GM21423 (cell line): Measurements from ENCODE around the gene TRAF5.
"Not testable (repeated sequence)": the region's sequence is repeated elsewhere in the genome, so short reads cannot be mapped to it uniquely, and the experiment has no call there.

ENCODE experiments used
- ATAC-seq: cut with Tn5 transposase; IDR thresholded peaks from one replicate; pipeline ENCODE4 v1.9.1; 2021; ENCODE audit warnings: mild to moderate bottlenecking, moderate library complexity; ENCODE audit not compliant: unreplicated experiment

Gene TRAF5

DNA sequence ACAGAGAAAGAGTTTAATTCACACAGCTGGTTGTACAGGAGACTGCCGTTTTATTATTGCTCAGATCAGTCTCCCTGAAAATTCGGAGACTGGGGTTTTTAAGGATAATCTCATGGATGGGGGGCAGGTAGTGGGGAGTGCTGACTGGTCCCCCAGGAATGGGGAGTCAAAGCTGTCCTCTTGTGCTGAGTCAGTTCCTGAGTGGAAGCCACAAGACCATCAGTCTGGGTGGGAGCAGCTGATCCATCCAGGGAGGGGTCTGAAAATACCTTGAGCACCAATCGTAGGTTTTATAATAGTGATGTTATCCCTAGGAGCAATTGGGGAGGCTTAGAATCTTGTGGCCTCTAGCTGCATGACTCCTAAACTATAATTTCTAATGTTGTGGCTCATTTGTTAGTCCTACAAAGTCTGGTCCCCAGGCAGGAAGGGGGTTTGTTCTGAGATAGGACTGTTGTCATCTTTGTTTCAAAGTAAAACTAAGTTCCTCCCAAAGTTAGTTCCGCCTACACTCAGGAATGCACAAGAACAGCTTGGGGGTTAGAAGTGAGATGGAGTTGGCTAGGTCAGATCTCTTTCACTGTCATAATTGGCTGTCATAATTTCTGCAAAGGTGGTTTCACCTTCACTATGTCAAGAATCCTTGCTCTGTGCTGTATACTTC lies 50.3 kb downstream of the TRAF5 start:
- no peak for ATAC-seq

DNA sequence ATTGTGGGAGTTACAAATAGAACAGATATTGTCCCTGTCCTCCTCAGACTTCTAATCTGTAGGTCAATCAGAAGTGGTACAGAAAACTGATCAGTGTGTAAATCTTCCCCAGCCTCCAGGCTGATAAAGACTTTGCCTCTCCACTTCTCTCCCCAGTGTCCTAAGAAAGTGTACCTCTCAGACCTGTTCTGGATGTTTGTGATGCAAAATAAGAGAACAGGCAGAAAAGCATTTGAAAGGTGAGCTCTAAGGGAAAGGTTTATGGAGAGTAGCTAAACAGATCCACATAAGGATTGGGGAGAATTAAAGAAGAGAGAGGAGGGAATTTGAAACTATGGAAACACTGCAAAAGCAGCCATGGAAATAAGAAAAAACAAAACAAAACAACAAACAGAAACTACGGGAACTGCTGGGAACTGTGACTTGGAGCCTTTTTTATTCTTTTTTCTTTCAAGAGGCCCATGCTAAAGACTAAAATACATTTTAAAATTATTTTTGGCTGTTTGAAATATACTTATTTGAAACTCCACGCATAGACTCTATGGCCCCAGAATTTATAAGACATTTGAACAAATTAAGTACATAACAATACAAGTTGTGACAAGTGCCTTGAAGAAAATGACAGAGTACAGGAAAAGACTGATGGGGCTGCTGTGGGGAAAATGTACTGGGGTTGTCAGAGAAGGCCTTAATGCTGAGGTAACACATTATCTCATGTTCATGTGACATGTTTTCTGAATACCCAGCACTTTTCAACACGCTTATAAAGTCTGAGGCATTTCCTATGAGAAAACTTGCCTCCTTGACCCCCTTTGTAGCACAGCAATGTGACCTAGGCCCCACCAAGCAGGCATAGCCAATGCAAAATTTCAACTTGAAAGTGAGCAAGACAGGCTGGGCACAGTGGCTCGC lies 51.2 kb downstream of the TRAF5 start:
- ATAC-seq = no peak

DNA sequence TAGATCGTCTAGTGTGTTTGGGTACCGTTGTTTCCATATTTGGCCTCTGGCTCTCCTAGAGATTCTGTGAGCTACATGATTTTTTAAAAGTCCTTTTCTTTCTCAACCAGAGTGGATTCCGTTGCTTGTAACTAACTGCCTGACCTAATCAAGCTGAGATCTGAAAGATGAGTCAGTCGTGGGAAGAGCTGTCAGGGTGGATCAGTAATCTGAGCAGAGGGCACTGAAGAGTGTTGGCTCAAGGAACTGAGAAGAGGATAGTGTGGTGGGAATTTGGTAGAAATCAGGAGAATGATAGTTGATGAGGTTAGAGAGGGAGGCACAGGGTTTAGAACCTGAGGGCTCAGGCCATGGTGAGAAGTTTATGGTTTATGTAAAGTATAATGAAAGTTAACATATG lies 52.2 kb downstream of the TRAF5 start:
- ATAC-seq = no peak

DNA sequence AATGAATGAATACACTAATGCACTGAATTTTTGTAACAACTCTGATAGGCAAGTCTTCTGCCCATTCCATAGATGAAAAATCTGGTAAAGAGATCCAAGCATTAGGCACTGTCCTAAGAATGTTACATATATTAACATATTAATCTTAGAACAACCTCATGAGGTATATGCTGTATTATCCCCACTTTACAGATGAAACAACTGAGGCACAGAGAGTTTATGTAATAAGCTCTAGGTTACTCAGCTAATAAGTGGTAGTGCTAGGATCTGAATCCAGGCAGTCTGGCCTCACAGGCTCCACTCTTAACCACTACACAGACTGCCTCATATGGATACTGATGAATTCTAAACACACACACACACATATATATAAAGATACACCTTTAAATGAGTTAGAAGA lies 52.8 kb downstream of the TRAF5 start:
- ATAC-seq = no peak

DNA sequence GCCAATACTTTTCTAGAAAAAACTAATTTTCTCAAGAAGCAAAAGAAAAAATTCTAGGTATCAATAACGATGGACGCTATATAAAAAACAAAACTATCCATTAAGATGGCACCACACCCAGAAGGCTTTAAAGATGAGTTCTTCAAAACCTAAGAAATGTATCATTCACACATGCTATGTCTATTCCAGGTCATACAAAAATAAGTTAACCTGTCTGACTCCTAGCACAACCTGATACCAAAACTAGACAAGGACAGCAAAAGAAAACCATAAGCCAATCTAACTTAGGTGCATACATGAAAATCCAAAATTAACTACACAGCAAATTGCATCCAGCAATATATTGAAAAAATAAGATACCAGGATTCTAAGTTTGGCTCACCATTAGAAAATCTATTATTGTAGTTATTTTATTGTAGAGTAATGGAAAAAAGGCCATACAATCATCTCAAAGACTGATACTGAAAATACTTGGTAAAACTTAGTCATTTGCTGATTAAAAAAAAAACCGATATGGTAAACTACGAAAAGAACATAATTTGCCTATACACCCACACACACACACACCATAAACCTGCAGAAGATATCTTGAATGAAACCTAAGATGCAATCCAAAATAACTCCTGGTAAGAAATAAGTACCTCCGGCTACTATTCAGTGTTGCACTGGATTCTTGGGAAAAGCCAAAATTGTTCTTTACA lies 55.0 kb downstream of the TRAF5 start:
- no peak for ATAC-seq

DNA sequence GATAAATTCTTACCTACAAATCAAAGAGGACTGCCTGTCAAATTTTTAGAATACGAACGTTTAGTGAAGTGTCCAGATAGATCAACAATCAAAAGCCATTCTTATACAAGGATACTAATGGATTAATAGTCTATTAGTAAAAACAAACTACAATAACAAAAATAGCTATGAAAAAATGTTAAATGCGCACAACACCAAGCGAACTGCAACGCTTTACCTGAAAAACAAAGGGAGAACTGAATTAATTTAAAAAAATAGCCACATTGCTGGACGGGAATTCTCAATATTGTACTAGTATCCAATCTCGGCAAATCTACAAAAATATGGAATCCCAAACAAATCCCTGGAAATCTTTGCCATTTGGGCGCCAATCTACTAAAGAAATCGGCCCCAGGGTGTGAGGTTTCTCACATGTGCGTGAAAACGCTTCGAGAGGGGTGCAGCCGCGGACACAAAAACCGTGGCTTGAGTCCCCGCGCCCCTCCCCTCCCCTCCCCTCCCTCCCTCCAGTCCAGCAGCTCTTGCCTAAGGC lies 55.6 kb downstream of the TRAF5 start:
- no peak for ATAC-seq

DNA sequence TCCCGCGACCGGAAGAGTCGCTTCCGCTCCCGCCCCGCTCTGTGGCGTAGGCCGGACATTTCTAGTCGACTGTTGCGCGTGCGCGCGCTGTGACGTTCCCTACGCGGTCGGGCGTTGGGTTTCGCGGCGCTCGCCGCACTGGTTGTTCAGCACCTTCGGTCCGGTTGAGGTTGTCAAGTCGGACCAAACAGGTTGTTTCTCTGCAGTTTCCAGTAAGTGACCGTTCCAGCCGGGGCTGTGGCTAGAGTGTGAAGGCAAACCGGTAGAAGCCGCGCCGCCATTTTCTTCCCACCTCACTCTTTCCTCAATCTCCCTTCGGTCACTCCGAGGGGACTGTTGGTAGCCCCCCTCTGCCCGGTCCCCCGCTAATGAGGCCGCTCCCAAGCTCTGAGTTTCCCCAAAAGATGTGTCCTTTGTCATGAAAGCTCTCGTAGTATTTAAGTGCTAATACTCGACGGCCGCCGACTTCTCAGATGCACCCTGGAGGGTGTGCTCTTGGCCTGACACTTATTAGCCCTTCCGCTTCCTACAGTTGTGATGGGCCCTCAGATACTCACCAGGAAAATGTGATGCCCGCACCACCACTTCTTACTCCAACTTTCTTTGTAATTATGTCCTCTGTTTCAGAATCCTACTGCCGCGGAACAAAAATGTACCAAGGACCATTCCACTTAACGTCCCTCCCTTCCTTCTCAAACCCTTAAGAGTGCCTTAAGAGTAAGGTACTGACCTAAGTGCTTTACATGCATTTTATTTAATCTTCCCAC lies 56.3 kb downstream of the TRAF5 start:
- peak; percentile 98 for ATAC-seq

DNA sequence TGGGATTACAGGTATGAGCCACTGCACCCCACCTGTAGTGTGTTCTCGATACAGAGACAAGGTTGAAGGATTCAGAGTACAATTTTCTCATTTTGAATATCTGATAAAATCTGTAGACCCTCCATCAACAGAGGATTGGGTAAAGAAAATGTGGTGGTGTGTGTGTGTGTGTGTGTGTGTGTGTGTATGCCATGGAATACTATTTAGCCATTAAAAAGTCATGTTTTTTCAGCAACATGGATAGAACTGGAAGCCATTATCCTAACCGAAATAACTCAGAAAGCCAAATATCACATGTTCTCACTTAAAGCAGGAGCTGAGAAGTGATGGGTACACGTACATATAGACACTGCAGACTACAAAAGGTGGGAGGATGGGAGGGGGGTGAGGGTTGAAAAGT lies 57.9 kb downstream of the TRAF5 start:
- no peak for ATAC-seq

DNA sequence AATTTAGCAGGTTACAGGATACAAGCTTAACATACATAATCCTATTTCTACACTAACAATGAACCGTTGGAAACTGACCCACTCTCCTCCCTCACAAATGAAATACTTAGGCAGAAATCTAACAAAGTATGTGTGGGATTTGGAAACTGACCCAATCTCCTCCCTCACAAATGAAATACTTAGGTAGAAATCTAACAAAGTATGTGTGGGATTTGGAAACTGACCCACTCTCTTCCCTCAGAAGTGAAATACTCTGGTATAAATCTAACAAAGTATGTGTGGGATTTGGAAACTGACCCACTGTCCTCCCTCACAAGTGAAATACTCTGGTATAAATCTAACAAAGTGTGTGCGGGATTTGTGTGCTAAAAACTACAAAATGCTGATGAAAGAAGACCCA lies 60.3 kb downstream of the TRAF5 start:
- no peak for ATAC-seq

DNA sequence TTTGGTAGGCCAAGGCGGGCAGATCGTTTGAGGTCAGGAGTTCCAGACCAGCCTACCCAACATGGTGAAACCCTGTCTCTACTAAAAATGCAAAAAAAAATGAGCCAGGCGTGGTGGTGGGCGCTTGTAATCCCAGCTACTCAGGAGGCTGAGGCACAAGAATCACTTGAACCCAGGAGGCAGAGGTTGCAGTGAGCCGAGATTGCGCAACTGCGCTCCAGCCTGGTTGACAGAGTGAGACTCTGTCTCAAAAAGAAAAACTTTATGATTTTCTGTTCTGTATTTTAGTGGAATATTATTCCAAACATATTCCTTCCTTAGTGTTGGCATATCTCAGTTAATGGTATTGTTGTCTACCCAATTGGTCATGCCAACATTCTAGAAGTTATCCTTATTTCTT lies 64.2 kb downstream of the TRAF5 start:
- ATAC-seq = not testable (repeated sequence)

DNA sequence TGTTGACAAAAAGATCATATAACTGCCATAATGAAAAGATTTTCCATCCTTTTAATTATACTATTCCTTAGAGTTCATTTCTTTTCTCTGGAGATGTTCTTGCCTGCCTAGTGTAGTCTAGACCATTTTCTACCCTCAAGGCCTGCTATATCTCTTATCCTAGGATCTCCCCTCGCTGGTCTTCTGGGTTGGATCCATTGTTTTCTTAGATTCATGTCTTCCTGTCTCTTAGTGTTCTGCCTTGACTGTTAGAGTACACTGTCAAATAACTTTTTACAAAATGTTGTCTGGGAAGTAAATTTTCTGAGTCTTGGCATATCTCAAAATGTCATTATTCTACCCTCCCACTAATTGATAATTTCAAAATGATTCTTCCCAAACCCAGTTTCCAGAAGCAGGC lies 66.6 kb downstream of the TRAF5 start:
- no peak for ATAC-seq

DNA sequence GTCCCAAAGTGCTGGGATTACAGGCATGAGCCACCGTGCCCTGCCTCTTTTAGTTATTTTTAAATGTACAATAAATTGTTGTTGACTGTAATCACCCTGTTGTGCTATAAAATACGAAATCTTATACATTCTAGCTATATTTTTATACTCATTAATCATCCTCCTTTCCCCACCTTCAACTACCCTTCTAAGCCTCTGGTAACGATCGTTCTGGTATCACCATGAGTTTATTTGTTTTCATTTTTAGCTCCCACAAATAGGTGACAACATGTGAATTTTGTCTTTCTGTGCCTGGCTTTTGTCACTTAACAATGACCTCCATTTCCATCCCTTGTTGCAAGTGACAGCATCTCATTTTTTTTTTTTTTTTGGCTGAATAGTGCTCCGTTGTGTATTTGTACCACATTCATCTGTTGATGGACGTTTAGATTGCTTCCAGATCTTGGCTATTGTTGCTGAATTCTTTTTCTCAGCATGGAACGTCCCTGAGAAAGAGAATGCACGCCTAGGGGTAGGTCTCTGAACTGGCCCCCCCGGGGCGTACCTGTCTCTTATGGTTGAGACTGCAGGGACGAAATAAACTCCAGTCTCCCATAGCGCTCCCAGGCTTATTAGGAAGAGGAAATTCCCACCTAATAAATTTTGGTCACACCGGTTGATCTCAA lies 71.8 kb downstream of the TRAF5 start:
- not testable (repeated sequence) for ATAC-seq

DNA sequence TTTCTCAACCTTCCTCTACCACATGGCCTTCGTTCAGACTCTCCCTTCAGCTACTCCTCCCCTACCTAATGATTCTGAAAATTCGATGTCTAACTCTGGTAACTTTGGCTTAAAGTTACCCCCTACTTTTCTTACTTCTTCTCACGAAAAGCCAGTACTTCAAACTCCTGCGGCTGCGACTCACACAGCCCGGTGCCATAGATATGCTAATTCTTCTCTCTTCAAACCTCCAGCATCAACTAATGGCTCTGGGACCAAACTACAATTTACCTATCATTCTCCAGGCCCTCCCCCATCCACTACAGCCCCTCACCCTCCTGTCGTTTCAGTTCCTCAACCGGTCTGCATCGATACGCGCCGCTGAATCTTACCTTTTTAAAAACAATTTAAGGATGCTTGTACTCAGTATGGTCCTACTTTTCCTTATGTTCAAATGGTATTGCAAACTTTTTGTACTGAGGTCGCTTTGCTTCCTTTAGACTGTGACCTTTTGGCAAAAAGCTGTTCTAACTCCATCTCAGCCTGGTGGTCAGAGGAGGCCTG lies 73.3 kb downstream of the TRAF5 start:
- not testable (repeated sequence) for ATAC-seq

DNA sequence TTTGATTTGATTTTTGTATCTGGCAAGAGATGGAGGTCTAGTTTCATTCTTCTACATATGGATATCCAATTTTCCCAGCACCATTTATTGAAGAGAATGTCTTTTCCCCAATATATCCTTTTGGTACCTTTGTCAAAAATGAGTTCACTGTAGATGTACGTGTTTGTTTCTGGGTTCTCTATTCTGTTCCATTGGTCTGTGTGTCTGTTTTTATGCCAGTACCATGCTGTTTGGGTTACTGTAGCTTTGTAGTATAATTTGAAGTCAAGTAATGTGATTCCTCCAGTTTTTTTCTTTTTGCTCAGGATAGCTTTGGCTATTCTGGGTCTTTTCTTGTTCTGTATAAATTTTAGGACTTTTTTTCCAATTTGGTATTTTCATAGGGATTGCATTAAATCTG lies 75.1 kb downstream of the TRAF5 start:
- not testable (repeated sequence) for ATAC-seq

DNA sequence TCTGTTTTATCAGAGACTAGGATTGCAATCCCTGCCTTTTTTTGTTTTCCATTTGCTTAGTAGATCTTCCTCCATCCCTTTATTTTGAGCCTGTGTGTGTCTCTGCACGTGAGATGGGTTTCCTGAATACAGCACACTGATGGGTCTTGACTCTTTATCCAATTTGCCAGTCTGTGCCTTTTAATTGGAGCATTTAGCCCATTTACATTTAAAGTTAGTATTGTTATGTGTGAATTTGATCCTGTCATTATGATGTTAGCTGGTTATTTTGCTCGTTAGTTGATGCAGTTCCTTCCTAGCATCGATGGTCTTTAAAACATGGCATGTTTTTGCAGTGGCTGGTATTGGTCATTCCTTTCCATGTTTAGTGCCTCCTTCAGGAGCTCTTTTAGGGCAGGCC lies 79.5 kb downstream of the TRAF5 start:
- ATAC-seq = not testable (repeated sequence)

DNA sequence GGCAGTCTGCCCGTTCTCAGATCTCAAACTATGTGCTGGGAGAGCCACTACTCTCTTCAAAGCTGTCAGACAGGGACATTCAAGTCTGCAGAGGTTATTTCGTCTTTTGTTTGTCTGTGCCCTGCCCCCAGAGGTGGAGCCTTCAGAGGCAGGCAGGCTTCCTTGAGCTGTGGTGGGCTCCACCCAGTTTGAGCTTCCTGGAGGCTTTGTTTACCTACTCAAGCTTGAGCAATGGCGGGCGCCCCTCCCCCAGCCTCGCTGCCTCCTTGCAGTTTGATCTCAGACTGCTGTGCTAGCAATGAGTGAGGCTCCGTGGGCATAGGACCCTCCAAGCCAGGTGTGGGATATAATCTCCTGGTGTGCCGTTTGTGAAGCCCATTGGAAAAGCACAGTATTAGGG lies 81.1 kb downstream of the TRAF5 start:
- not testable (repeated sequence) for ATAC-seq

DNA sequence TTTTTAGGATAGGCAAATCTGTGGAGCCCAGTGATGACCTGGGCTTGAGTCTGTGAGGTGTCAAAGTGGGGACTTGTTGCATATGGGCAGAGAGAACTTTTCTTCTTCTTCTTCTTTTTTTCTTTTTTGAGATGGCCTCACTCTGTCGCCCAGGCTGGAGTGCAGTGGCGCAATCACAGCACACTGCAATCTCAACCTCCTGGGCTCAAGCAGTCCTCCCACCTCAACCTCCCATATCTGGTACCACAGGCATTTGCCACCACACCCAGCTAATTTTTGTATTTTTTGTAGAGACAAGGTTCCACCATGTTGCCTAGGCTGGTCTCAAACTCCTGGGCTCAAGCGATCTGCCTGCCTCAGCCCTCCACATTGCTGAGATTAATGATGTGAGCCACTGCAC lies 85.0 kb downstream of the TRAF5 start:
- no peak for ATAC-seq

DNA sequence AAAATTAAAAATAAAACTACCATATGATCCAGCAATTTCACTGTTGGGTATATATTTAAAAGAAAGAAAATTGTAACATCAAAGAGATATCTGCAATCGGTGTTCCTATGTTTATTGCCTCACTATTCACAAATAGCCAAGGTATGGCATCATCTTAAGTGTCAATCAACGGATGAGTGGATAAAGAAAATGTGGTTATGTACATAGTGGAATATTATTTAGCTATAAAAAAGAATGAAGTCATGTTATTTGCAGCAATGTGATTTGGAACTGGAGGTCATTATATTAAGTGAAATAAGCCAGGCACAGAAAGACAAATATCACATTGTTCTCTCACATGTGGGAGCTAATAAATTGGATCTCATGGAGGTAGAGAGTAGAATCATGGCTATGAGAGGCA lies 89.1 kb downstream of the TRAF5 start:
- ATAC-seq = no peak

DNA sequence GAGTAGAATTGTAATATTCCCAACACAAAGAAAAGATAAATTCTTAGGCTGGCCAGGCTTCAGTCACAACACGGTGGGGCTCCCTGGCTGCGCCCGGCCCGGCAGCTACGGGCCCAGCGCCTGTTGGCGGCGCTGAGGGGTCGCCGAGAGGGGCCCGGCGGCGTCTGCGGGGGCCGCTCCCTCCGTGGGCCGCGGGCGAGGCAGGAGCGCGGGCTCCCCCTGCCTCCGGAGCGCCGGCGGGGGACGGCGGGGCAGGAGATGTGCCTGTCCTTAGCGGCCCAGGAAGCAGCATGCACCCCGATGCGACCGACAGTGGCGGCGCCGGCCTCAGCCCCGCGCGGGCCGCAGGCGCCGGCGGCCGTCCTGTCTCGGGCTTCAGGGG lies 89.6 kb downstream of the TRAF5 start:
- ATAC-seq = peak; percentile 56
